Endothelial cell of coronary artery (primary cell): ENCODE measurements around the gene NDUFB1. TPM values are rescaled to one million over a fixed set of nuclear protein-coding genes. Genes with fewer than 3 reads are reported as not detected.

ENCODE experiments used
- total RNA-seq: library from RNA; depleted of rRNA; stranded (reverse); fragments of >200 nt; gene quantifications from 2 replicates; pipeline ENCODE4 v1.2.3, GENCODE V29; 2014

Gene NDUFB1
- total RNA-seq: 154 and 253 TPM in 2 replicates

DNA sequence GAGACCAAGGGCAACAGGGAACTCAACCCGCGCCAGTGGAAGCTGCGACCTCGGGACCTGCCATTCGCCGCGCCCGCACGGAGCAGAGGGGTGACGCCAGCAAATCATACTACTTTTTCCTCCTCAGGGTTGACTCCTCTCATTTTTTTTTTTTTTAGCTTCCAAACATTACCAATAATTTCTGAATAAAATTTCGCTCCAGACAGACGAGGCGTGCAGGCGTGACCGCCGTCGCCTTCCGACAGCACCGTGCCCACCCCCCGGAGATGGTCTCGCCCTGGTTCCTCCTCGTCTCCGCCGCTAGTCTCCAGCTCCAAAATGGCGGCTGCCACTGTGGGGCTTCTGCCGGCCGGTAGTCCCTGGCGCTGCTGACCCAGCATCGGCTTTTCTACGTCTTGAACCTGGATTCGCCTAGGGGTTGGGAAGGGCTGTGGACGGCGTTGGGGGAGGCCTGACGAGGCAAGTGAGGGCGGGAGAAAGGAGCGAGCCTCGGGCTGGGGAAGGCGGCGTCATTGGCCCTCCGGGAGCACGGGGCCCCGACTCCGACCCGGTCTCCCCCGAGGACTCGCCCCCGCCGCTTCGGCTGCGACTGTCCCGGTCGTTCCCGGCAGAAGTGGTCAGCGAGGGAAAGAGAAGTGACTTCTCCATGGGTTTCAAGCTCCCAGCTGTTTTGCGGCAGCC, at the start of gene NDUFB1, which contains the start of gene CPSF2:
Gene NDUFB1 (minus strand): TSS at position 37 of the 681 bp plus-strand sequence. CDS start 4,069 bp downstream, outside the sequence.
Gene CPSF2 (plus strand): TSS at position 300 of the 681 bp plus-strand sequence. CDS start 9,016 bp downstream, outside the sequence.

DNA sequence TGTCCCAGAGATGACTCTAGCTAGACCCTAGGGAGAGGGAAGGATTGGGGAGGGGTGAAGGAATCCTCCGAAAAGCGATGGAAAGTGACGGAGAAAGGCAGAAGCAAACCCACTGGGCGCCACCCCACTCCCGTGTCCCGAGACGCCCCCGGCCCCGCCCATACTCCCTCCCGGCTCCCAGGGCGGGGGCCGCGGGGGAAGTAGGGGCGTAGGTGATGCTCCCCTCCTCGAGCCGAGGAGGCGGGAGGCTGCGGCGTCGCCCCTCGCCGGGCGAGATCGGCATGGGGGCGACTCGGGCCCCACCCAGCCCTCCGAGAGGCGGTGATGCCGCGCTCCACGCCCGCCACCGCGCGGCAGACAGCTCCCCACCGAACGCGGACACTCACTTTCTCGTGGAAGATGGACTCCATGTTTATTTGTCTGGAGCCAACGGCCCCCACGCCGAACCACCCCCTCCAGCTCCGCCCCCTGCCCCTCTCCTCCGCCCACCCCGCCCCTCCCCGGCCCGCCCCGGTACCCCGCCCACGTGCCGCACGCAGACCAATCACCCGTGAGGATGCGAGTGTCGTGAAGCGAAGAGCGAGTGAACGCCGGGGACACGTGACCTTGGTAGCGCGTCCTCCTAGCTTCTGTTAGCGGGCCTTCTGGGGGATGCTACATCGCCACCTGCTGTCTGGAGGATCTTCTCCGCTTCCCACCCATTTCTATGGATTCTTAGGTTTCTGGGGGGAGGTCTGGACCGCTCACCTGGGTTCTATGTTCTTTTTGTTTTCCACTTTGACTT, 15.2 kb downstream of the NDUFB1 start, which contains the start of gene ATXN3:
Gene ATXN3 (minus strand): TSS at position 440 of the 784 bp plus-strand sequence. CDS start 30 bp downstream, at position 410.

Other genes starting within 250 kb of the NDUFB1 start
- gene FBLN5, start 174.0 kb downstream of the NDUFB1 start, total RNA-seq: 0.90 and 11.2 TPM in 2 replicates
- 27.8 and 30.9 TPM in 2 replicates for gene TRIP11, start 81.6 kb downstream of the NDUFB1 start, total RNA-seq
- 50.1 and 81.2 TPM in 2 replicates for gene ATXN3, start 15.1 kb downstream of the NDUFB1 start, total RNA-seq
- gene CPSF2, start 263 bp upstream of the NDUFB1 start, total RNA-seq: 36.0 and 45.4 TPM in 2 replicates
- gene SLC24A4, start 201.5 kb upstream of the NDUFB1 start, total RNA-seq: under 0.01 TPM in 1 of 2 replicates, not detected in the other